Right ventricle myocardium superior (tissue), 1 donor: ENCODE results near the gene GOLGA6L2. TPM values are rescaled to one million over a fixed set of nuclear protein-coding genes. Genes with fewer than 3 reads are reported as not detected.
A peak's percentile ranks its signal among the peaks of the same experiment; 100 is the strongest.

ENCODE experiments used
- ATAC-seq: fragments of 200-7000 bp; cut with Tn5 transposase; one replicate; pipeline ENCODE4 v1.9.1; 2020; ENCODE audit warnings: mild to moderate bottlenecking; ENCODE audit not compliant: poor library complexity
- DNase-seq: peaks from one replicate; pipeline ENCODE4 v3.0.0-alpha.2; 2020
- intact Hi-C: fragments of 100-400 bp; cut with DNase I; formaldehyde crosslinking; loops from one replicate; pipeline ENCODE4 v1.11.2; 2022
- long read RNA-seq: library from polyadenylated mRNA; unstranded; transcript quantifications from one replicate; pipeline ENCODE4 v2.0.0, GENCODE V29; 2021
- total RNA-seq: library from RNA; stranded (reverse); fragmentation: NEBNext Ultra II Directional; extraction: Animal tissue kit (Norgen Biotek cat#: 25700); gene quantifications from one replicate; pipeline ENCODE4 v1.2.1, GENCODE V29; 2021
- donor health status: DM: no; HTN: yes; CAD: no; lungs with severe emphysema.

GOLGA6L2 gene
- total RNA-seq = not detected
- long read RNA-seq = 0 reads

DNA sequence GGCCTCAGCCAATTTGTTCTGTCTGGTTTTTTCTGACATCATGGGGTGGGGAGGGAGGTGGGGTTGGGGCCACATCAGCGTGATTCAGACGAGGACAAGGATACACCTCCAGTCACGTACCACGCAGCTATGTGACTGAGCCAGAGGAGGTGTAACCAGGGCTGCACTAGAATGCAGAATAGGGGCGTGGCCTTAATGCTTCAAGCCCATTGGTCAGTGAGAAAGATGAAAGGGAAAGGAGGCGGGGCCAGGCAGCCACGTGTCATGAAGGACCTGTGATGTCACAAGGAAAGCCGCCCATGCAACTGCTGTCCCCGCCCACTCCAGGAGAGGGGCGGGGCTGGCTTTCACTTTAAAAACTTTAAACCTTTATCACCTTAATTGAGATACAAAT, at the start of gene GOLGA6L2:
Gene GOLGA6L2, minus strand, starts transcription at position 137 of the 394 bp plus-strand sequence. Its CDS starts 62 bp downstream, at position 75.
- no peak for DNase-seq
- intact Hi-C loops = no loop called here

DNA sequence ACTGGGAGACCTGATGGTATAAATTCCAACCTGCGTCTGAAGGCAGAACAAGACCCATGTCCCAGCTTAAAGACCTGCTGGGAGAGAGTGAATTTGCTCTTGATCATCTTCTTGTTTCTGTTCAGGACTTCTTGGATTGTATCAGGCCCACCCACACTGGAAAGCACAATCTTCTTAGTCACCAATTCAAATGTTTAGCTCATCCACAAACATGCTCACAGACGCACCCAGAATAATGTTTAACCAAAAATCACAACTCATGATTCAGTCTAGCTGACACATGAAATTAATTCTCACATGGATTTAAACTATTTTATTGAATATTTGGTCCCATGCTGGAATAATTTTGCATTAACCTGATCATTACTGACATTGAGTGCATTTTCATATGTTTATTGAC, 37.8 kb upstream of the GOLGA6L2 start:
- intact Hi-C loops = no loop called here
- DNase-seq (no peak), ATAC-seq (peak; percentile 21)

More for the DNA sequence above, at the start of gene GOLGA6L2:
- no peak for ATAC-seq

- intact Hi-C loops = no loop called here
- no peak for DNase-seq
- ATAC-seq = peak; percentile 78
Observed at GRCh38 chr15:23483821-23484299, 36.8 kb upstream of the GOLGA6L2 start.

DNA sequence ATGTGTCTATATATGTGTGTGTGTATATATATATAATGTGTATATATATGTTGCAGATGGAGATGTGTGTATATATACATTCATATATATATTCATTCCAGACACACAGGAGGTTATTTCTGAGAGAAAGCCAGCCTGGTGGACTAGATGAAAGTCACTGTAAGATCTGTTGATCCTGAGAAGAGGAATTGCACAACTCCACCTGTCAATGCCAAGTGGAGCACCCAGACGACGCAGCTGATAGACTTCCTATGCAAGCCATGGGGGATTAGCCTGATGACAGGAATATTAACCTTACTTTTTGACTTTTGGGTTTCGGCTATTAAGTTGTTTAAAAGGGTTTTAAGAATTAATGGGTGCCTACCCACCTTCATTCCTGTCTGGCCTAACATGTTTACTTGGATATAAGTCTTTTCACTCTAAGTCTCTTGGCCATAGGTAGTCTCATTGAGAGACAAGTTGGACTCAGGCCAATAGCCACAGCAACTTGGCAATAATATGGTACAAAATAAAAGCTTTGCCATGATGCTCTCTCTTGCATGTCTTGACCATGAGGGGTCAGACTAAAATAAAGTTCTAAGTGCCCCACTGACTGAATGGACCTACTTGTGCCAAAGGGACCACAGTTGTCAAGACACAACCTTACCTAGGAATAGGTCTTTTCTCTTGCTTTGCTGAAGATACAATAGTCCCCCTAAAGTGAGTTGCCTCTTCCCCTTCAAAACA, 35.9 kb upstream of the GOLGA6L2 start:
- no peak for DNase-seq
- ATAC-seq = peak; percentile 69
- intact Hi-C loops = no loop called here

- intact Hi-C loops = no loop called here
- no peak for DNase-seq
- no peak for ATAC-seq
Observed at GRCh38 chr15:23482228-23482627, 35.2 kb upstream of the GOLGA6L2 start.

GRCh38 chr15:23477920-23478319, 30.9 kb upstream of the GOLGA6L2 start:
- intact Hi-C loops = no loop called here
- ATAC-seq = no peak
- DNase-seq = no peak

GRCh38 chr15:23472678-23473077, 25.6 kb upstream of the GOLGA6L2 start:
- ATAC-seq (no peak), DNase-seq (no peak)
- intact Hi-C loops = no loop called here

- ATAC-seq = no peak
- DNase-seq = no peak
- intact Hi-C loops = no loop called here
Observed at GRCh38 chr15:23472033-23472432, 25.0 kb upstream of the GOLGA6L2 start.

GRCh38 chr15:23467110-23467600, 20.1 kb upstream of the GOLGA6L2 start:
- intact Hi-C loops = no loop called here
- no peak for DNase-seq
- peak; percentile 53 for ATAC-seq

- DNase-seq (no peak), ATAC-seq (no peak)
- intact Hi-C loops = no loop called here
Observed at GRCh38 chr15:23457890-23458289, 10.8 kb upstream of the GOLGA6L2 start.

- DNase-seq (no peak), ATAC-seq (no peak)
- intact Hi-C loops = no loop called here
Observed at GRCh38 chr15:23446215-23447106, 582 bp downstream of the GOLGA6L2 start.

DNA sequence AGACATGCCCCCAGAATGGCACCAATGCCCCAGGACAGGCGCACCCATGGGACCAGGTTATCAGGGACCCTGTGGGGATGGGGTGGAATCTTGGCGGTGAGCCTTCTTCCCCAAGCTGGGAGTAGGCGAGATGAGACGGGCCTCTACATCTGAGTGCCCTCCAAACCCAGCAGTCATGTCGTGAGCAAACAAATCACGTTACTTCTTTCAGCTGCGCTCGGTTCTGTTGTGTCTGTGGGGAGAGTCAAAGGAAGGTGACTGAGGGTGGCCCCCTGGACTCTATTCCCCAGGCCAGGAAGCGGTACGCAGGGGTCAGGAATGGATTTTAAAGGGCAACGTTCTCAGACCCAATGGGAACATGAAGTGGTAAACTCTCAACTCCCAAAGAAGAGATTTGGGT, 2.8 kb downstream of the GOLGA6L2 start:
- ATAC-seq (no peak), DNase-seq (no peak)
- intact Hi-C loops = no loop called here

DNA sequence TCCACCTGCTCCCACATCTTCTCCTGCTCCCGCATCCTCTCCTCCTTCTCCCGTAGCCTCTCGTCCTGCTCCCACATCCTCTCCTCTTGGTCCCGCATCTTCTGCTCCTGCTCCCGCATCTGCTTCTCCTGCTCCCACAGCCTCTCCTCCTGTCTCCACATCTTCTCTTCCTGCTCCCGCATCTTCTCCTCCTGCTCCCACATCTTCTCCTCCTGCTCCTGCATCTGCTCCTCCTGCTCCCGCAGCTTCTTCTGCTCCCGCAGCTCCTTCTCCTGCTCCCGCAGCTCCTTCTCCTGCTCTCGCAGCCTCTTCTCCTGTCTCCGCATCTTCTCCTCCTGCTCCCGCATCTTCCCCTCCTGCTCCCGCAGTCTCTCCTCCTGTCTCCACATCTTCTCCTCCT, 5.8 kb downstream of the GOLGA6L2 start:
- intact Hi-C loops = no loop called here
- ATAC-seq (no peak), DNase-seq (no peak)

DNA sequence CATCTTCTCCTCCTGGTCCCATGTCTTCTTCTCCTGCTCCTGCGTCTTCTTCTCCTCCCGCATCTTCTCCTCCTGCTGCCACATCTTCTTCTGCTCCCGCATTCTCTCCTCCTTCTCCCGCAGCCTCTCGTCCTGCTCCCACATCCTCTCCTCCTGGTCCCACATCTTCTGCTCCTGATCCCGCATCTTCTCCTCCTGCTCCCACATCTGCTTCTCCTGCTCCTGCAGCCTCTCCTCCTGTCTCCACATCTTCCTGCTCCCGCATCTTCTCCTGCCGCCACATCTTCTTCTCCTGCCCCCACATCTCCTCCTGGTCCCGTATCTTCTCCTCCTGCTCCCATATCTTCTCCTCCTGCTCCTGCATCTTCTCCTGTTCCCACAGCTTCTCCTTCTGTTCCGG, 6.4 kb downstream of the GOLGA6L2 start:
- DNase-seq = no peak
- ATAC-seq = no peak
- intact Hi-C loops = no loop called here

DNA sequence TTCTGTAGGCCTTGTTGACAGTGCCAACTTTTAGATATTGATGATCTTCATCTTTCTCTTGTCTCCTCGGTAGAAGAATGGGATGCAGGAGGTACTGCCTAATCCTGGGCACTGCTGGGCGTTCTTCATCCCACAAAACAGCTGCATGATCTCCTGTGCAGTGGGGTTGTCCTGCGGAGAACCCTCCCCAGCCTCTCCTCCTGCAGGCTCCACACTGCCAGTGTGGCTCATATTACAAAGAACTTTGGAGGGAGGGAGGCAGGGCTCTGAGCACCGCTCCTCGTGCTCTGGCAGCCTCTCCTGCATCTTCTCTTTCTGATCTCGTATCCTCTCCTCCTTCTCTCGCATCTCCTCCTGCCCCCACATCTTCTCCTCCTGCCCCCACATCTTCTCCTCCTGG, 7.5 kb downstream of the GOLGA6L2 start:
- intact Hi-C loops = no loop called here
- ATAC-seq = no peak
- no peak for DNase-seq

DNA sequence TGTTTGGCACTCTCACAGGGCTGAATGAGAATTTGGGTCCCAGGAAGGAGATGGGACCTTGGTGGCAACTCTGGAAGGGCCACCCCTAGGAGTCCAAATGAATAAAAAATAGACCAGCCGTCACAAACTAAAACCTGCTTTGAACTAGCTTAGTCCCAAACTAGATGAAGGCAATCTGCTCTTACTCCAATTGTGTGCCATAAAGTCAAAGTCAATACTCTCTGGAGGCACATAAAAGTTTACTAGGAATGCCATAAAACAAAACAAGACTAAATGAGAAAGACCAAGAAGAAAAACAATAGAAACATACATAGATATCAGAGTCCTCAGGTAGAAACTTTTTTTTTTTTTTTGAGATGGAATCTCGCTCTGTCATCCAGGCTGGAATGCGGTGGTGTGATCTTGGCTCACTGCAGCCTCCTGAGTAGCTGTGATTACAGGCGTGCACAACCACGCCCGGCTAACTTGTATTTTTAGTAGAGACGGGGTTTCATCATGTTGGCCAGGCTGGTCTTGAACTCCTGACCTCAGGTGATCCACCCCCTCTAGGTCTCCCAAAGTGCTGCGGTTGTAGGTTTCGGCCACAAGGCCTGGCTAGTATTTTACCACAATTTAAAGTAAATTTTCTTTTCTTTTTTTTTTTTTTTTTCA, 8.1 kb downstream of the GOLGA6L2 start:
- ATAC-seq (no peak), DNase-seq (no peak)
- intact Hi-C loops = no loop called here

GRCh38 chr15:23437673-23438072, 9.4 kb downstream of the GOLGA6L2 start:
- ATAC-seq (peak; percentile 61), DNase-seq (no peak)
- intact Hi-C loops = no loop called here

GRCh38 chr15:23437146-23437545, 9.9 kb downstream of the GOLGA6L2 start:
- intact Hi-C loops = no loop called here
- DNase-seq = no peak
- no peak for ATAC-seq

GRCh38 chr15:23436421-23436820, 10.6 kb downstream of the GOLGA6L2 start:
- intact Hi-C loops = no loop called here
- no peak for DNase-seq
- no peak for ATAC-seq
